HepG2 (cell line): ENCODE measurements around the gene AKR1B15. TPM values are rescaled to one million over a fixed set of nuclear protein-coding genes. Genes with fewer than 3 reads are reported as not detected.
A peak's percentile ranks its signal among the peaks of the same experiment; 100 is the strongest.

Experiments used
- AKAP8 ChIP-seq: sonication (generic); formaldehyde crosslinking; IDR thresholded peaks from 2 replicates; pipeline ENCODE4 v1.5.1; 2020; ENCODE audit warnings: mild to moderate bottlenecking, missing genetic modification reagents
- MAFF ChIP-seq: IDR thresholded peaks from 2 replicates; pipeline ENCODE4 v1.6.1; 2011; ENCODE audit warnings: low read depth, low read length, improper control_type of control experiment
- MAFG ChIP-seq: sonication (generic); formaldehyde crosslinking; IDR thresholded peaks from 2 replicates; pipeline ENCODE4 v1.5.1; 2020; ENCODE audit warnings: mild to moderate bottlenecking, missing genetic modification reagents
- MATR3 ChIP-seq: sonication (generic); formaldehyde crosslinking; IDR thresholded peaks from 2 replicates; pipeline ENCODE4 v1.4.0; 2020; ENCODE audit warnings: missing genetic modification reagents
- NR2F1 ChIP-seq, 2 experiments: fragments of 450-650 bp in 1 of 2; formaldehyde crosslinking in 1 of 2; IDR thresholded peaks; 2 replicates each; pipeline versions ENCODE4 v1.5.0 to v1.6.1; 2016 to 2020; ENCODE audit warnings: mild to moderate bottlenecking in 1 of 2, missing compliant biosample characterization in 1 of 2, missing genetic modification reagents in 1 of 2, moderate library complexity in 1 of 2
- SAFB2 ChIP-seq: sonication (generic); formaldehyde crosslinking; IDR thresholded peaks from 2 replicates; pipeline ENCODE4 v1.5.1; 2020; ENCODE audit warnings: missing genetic modification reagents, low read depth, mild to moderate bottlenecking, borderline replicate concordance
- SIX4 ChIP-seq: sonication (generic); formaldehyde crosslinking; IDR thresholded peaks from 2 replicates; pipeline ENCODE4 v1.4.0; 2020; ENCODE audit warnings: missing genetic modification reagents
- SRSF1 ChIP-seq: fragments of 200-400 bp; formaldehyde crosslinking; optimal IDR thresholded peaks from 2 replicates; pipeline ENCODE3; 2017; ENCODE audit warnings: mild to moderate bottlenecking, low read depth, low read length, moderate library complexity
- STAG1 ChIP-seq: sonication (generic); formaldehyde crosslinking; IDR thresholded peaks from 2 replicates; pipeline ENCODE4 v1.4.0; 2020; ENCODE audit warnings: missing genetic modification reagents
- STAT5B ChIP-seq: sonication (generic); formaldehyde crosslinking; IDR thresholded peaks from 2 replicates; pipeline ENCODE4 v1.4.0; 2020; ENCODE audit warnings: missing genetic modification reagents
- THRA ChIP-seq: sonication (generic); formaldehyde crosslinking; IDR thresholded peaks from 2 replicates; pipeline ENCODE4 v1.4.0; 2020; ENCODE audit warnings: missing genetic modification reagents, borderline replicate concordance
- ZBTB40 ChIP-seq, 2 experiments: fragments of 450-650 bp in 1 of 2; sonication (generic) in 1 of 2; formaldehyde crosslinking in 1 of 2; IDR thresholded peaks; 2 replicates each; pipeline versions ENCODE4 v1.6.1 to v1.8.0; 2016 to 2022; ENCODE audit warnings: antibody characterized with exemption in 1 of 2, mild to moderate bottlenecking in 1 of 2, missing genetic modification reagents in 1 of 2
- ZBTB7A ChIP-seq: sonication (generic); formaldehyde crosslinking; IDR thresholded peaks from 2 replicates; pipeline ENCODE4 v1.8.0; 2022; ENCODE audit warnings: mild to moderate bottlenecking, missing genetic modification reagents
- ZNF317 ChIP-seq: sonication (generic); formaldehyde crosslinking; IDR thresholded peaks from 2 replicates; pipeline ENCODE4 v1.5.0; 2020; ENCODE audit warnings: mild to moderate bottlenecking, missing genetic modification reagents
- ZNF619 ChIP-seq: sonication (generic); formaldehyde crosslinking; IDR thresholded peaks from 2 replicates; pipeline ENCODE4 v1.4.0; 2020; ENCODE audit warnings: mild to moderate bottlenecking, missing genetic modification reagents
- ZNF670 ChIP-seq: sonication (generic); formaldehyde crosslinking; IDR thresholded peaks from 2 replicates; pipeline ENCODE4 v1.8.0; 2022; ENCODE audit warnings: mild to moderate bottlenecking, missing genetic modification reagents, borderline replicate concordance
- ZNF724P ChIP-seq: sonication (generic); formaldehyde crosslinking; IDR thresholded peaks from 2 replicates; pipeline ENCODE4 v1.8.0; 2022; ENCODE audit warnings: missing genetic modification reagents, borderline replicate concordance
- polyA plus RNA-seq, 8 experiments: library from polyadenylated mRNA; depleted of rRNA in 3 of 8; stranded (reverse) in 7 of 8; unstranded in 1 of 8; fragments of >200 nt; fragmentation: Illumina TruSeq in 4 of 8; extraction: Trizol in 4 of 8; gene quantifications; 2 replicates each; pipeline versions ENCODE4 v1.2.1 to v1.2.3, GENCODE V29; 2011 to 2016; ENCODE audit warnings: low read depth in 4 of 8, missing spikeins in 1 of 8, mixed read lengths in 1 of 8; ENCODE audit not compliant: insufficient read depth in 1 of 8
- total RNA-seq, 5 experiments: library from RNA; depleted of rRNA; stranded (reverse); fragments of >200 nt; fragmentation: Illumina TruSeq; extraction: Trizol; gene quantifications; 2 replicates each; pipeline ENCODE4 v1.2.3, GENCODE V29; 2016; ENCODE audit warnings: low read depth in 1 of 5

AKR1B15 gene
- total and polyA plus RNA-seq, 2 of the 13 experiments (the other 11 are each of a cell fraction or from before 2014, with no cell fraction given) = 0.77 TPM; not detected in 1

DNA sequence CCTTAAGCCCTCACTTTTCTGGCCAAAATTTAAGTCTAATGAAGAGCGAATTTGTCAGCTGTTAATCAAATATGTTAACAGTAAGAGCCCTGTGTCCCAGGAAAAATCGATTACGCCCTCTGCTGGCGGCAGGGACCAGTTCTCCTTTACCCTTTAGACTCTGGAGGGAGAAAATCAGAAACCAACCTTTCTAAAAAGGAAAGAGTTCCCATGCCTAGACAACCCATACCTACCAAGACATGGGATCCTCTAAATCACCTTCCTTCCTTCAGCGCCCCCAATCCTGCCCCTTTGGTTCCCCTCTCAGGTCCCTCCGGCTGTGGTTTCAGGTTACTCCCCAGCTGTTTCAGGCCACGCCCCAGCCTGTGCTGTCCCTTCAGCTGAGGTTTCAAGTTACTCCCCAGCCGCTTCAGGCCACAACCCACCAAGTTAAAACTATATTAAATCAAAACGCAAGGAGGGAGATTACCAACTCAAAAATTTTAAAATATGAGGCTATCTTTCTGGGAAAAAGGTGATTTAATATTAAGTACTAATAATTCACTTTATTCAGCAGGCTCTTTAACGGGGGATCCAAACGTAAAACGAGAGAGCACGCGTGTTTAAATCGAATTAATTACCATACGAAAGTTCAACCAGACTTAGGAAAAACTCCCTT lies 1.4 kb upstream of the AKR1B15 start (continued):
- TF ChIP-seq ZBTB40 (IDR thresholded peaks at IDR 0.05) (no peak), ZBTB40 (CRISPR knock-in tag; IDR thresholded peaks at IDR 0.05) (no peak), ZNF619 (CRISPR knock-in tag) (no peak), ZNF670 (CRISPR knock-in tag) (no peak), SIX4 (CRISPR knock-in tag) (peak; percentile 97), MAFF (no peak), STAT5B (no peak), ZBTB7A (CRISPR knock-in tag) (no peak), AKAP8 (no peak), MAFG (CRISPR knock-in tag) (no peak), ZNF724P (CRISPR knock-in tag) (no peak), SAFB2 (CRISPR knock-in tag) (no peak), STAG1 (CRISPR knock-in tag) (peak; percentile 49), ZNF317 (CRISPR knock-in tag) (peak; percentile 85), THRA (no peak), NR2F1 (CRISPR knock-in tag; IDR thresholded peaks at IDR 0.05) (no peak), SRSF1 (no peak), MATR3 (CRISPR knock-in tag) (no peak)
